Gastrocnemius medialis (tissue), 4 donors: ENCODE results near the gene ZNF724.

Experiments
- CTCF ChIP-seq, 5 experiments: fragments of 450-650 bp in 3 of 5; fragments of 200-600 bp in 2 of 5; sonication (generic) in 2 of 5; IDR thresholded peaks in 4 of 5; conservative IDR thresholded peaks in 1 of 5; 1 replicate in 4 of 5; 2 replicates in 1 of 5; pipeline ENCODE4 v1.5.1; 2016 to 2019; ENCODE audit warnings: antibody characterized with exemption in 5 of 5, mild to moderate bottlenecking in 3 of 5, moderate library complexity in 3 of 5
- POLR2A ChIP-seq, 2 donors: fragments of 450-650 bp; IDR thresholded peaks; one replicate each; pipeline ENCODE4 v1.6.1; 2017; ENCODE audit warnings: antibody characterized with exemption in 2 of 2, mild to moderate bottlenecking in 2 of 2, moderate library complexity in 2 of 2

- TF ChIP-seq POLR2A (IDR thresholded peaks at IDR 0.05) (no peak), CTCF (IDR thresholded peaks at IDR 0.05 in 4 of 5, conservative IDR thresholded peaks at IDR 0.05 in 1 of 5) (peak in 1 of 5 experiments; percentile 24)
Observed at GRCh38 chr19:23286477-23286876, 36.3 kb upstream of the ZNF724 start.
